Measurements from ENCODE around the gene AFF1. TPM values are rescaled to one million over a fixed set of nuclear protein-coding genes. Genes with fewer than 3 reads are reported as not detected.

Gene AFF1
- total RNA-seq, 1 donor = 21.9 TPM

DNA sequence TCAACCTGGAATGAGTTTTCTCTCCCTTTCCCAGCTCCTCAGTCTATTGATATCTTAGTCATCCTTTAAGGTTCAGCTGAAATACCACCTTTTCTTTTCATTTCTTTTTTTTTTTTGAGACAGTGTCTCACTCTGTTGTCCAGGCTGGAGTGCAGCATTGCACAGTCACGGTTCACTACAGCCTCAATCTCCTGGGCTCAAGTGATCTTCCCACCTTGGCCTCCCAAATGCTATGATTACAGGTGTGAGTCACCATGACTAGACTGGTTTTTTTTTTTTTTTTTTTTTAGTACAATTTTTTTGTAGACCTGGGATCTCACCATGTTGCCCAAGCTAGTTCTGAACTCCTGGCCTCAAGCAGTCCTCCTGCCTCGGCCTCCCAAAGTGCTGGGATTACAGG lies 28.9 kb downstream of the AFF1 start:
- DNase-seq (ENCODE audit: low read depth) = peak; percentile 28
- TF ChIP-seq, protein P1, sequence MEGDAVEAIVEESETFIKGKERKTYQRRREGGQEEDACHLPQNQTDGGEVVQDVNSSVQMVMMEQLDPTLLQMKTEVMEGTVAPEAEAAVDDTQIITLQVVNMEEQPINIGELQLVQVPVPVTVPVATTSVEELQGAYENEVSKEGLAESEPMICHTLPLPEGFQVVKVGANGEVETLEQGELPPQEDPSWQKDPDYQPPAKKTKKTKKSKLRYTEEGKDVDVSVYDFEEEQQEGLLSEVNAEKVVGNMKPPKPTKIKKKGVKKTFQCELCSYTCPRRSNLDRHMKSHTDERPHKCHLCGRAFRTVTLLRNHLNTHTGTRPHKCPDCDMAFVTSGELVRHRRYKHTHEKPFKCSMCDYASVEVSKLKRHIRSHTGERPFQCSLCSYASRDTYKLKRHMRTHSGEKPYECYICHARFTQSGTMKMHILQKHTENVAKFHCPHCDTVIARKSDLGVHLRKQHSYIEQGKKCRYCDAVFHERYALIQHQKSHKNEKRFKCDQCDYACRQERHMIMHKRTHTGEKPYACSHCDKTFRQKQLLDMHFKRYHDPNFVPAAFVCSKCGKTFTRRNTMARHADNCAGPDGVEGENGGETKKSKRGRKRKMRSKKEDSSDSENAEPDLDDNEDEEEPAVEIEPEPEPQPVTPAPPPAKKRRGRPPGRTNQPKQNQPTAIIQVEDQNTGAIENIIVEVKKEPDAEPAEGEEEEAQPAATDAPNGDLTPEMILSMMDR (IDR thresholded peaks at IDR 0.05; ENCODE audit: insufficient read depth, low read length) = no peak
- H3K4me3 ChIP-seq (ENCODE audit: low read depth, low read length) = no peak overlapping the region

DNA sequence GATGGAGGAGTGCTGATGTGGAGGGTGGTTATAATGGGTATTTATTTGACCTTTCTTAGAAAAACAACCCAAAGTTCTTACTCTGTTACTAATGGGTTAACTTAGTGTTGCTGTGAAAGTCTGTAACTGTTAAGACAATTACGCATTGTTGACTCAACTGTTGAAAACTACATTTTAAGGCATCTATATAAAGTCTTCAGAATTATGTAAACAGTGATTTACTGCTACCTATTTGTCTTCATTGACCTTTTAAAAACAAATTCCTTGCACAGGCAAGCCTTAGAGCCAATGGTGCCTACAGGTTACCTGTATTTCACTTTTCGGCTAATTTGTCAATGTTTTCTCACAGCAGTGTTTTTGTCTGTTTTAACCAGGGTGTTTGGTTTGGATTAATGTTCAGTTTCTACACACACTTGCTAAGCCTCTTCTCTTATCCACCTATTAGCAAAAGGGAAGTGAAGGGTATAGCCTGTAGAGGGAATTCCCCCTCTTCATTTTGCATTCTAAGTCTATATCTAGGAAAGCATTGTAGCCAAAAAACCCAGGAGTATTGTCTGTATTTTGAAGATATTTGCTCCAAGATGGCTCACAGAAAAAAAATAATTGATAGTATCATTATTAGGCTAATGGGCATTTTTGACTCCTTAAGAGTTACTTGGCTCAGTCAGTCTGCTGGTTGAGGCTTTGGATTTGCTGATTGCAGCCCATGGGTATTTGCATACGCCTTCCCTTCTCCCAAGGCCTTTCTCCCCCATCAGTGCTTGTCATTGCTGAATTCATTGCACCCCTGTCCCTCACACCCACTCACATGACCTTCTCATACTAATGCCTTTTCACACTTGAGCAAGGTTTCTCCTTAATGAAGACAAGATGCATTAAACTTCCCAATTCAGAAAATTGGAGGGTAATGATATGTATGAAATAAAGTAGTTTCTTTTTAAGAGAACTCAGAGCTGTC lies 30.5 kb downstream of the AFF1 start:
- TF ChIP-seq, protein P1 (IDR thresholded peaks at IDR 0.05; ENCODE audit: insufficient read depth, low read length) = no peak
- DNase-seq (ENCODE audit: low read depth) = no peak
- no peak overlapping the region for H3K4me3 ChIP-seq (ENCODE audit: low read depth, low read length)

DNA sequence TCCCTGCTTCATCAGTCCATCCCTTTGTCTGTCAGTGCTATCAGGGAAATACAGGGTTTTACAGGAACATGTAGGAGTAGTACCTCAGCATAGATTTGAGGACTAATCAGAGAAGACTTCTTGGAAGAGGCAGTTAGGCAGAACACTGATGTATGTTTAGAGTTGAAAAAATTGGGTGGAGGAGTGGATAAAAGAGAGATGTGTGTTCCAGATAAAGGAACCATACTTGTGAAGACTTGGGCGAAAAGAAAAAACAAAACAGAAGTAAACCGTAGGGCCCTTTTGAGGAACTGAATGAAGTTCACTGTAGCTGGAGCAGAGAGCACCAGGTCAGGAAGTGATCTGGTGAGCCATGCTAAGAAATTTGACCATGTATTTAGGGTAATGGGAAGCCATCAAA lies 32.3 kb downstream of the AFF1 start:
- DNase-seq (ENCODE audit: low read depth) = no peak
- no peak overlapping the region for H3K4me3 ChIP-seq (ENCODE audit: low read depth, low read length)
- TF ChIP-seq, protein P1 (IDR thresholded peaks at IDR 0.05; ENCODE audit: insufficient read depth, low read length) = no peak

DNA sequence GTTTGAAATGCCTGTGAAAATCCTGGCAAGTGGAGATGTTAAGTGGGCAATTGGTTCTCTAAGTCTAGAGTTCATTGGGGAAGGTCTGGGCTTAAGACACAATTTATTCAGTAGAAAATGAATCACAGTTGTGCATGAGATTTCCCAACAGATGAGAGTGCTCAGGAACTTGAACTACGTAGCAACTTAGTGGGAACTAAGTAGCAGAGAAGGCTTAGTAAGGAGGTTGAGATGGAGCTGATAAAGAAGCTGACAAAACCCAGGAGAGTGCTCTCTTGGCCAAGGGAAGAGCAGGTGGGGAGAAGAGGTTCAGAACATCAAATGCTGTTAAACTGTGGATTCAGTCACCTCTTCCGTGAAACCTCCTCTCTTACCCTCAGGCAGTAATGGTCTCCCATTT lies 33.0 kb downstream of the AFF1 start:
- peak; percentile 33 for DNase-seq (ENCODE audit: low read depth)
- no peak overlapping the region for H3K4me3 ChIP-seq (ENCODE audit: low read depth, low read length)
- TF ChIP-seq, protein P1 (IDR thresholded peaks at IDR 0.05; ENCODE audit: insufficient read depth, low read length) = no peak

DNA sequence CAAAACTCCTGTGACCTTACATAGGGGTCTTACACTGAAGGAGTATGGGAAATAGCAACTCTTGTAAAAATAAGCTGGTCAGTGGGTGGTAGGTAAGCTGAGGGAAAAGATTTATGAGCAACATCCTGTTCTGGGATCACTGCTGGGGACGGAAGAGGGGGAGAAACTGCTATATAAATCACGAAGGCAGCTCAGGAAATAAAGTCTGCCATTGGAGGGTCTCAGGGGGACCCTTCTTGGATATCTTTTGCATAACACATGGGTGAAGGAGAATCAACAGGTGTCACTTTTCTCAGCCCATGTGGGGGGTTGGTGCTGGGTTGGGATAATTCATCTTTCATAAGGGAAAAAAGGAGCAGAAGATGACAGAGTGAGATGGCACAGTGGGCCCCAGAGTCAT lies 33.7 kb downstream of the AFF1 start:
- DNase-seq (ENCODE audit: low read depth) = no peak
- no peak overlapping the region for H3K4me3 ChIP-seq (ENCODE audit: low read depth, low read length)
- TF ChIP-seq, protein P1 (IDR thresholded peaks at IDR 0.05; ENCODE audit: insufficient read depth, low read length) = no peak

DNA sequence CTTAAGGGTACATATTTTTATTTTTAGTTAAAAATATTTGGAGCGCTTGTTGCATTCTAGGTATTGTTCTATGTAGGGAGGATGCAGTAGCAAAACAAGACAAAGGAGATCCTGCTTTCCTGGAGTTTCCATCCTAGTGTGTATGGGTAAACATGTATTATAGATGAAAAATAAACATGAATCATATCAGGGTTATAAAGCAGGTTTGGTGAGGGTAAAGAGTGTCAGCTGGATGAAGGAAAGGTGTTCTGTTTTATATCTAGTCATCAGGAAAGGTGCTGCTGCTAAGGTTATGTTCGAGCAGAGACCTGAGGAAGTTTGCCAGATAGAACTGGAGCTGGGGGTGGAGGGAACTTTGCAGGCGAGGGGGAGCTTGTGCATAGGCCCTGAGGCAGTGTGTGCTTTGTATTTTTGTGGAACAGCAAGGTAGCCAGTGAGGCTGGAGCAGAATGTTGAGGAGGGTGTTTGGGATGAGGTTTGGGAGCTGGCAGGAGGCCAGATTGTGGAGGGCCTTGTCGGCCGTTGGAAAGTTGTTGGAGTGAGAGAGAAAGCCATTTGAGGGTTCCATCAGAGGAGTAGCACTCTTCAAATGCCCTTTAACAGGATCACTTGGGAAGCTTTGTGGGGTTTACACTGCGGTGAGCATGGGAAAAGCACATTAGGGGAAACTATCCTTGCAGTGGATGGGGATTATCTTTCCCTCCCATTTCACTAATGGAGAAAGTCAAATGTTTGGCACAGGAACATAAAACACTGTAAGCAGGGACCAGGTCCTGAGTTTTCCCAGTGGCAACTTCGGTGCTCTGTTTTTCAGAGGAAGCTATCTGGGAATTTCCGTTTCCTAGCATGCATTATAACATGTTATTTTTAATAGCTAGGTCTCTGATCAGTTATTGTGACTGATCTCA lies 35.9 kb downstream of the AFF1 start:
- TF ChIP-seq, protein P1 (IDR thresholded peaks at IDR 0.05; ENCODE audit: insufficient read depth, low read length) = no peak
- no peak for DNase-seq (ENCODE audit: low read depth)
- H3K4me3 ChIP-seq (ENCODE audit: low read depth, low read length) = no peak overlapping the region

Measured in fibroblast of the aortic adventitia (primary cell).